ENCODE data around the gene CLEC10A.
A peak's percentile ranks its signal among the peaks of the same experiment; 100 is the strongest.

Gene CLEC10A

DNA sequence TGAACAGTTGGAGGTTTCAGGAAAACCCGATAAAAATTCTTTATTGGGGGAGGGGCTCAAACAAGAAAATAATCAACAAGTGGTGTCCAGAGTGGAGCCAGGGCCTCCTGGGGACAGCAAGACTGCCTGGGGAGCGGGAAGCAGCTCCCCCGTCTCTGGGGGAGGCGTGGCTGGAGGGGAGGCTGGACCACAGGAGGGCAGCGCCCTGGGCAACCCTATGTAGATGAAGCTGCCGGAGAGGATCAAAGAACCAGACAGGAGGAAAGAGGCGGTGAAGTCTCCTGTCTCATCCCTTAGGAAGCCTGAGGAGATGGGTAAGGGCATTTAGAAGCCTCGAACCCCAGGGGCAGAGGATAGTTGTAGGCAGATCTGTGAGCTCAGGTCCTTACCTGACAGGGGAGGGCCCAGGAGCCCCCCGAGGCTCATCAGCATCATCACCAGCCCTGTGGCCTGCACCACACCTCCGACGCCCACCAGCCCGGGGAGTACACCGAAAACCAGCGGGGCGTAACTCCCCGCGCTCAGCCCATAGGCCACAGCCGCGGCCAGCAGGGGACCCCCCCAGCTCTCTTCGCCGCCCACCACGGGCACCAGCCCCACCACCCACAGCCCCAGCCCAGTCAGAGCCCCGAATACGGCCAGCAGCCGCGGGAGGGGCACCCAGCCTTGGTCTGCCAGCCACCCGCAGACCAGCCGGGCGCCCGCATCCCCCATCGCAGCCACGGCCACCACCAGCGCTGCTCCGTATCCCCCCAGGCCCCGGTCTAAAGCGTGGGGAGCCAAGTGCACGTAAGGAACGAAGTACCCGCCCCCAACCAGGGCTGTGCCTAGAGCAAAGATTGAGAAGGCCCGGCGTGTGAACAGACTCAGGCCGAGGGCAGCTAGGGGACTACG lies 38.2 kb downstream of the CLEC10A start:
- peak overlapping the region; percentile 3; the same call in 1 of the 2 replicates for H3K4me3 ChIP-seq (replicated peaks; ENCODE audit: low read depth, low read length)
- TF ChIP-seq, protein P1, sequence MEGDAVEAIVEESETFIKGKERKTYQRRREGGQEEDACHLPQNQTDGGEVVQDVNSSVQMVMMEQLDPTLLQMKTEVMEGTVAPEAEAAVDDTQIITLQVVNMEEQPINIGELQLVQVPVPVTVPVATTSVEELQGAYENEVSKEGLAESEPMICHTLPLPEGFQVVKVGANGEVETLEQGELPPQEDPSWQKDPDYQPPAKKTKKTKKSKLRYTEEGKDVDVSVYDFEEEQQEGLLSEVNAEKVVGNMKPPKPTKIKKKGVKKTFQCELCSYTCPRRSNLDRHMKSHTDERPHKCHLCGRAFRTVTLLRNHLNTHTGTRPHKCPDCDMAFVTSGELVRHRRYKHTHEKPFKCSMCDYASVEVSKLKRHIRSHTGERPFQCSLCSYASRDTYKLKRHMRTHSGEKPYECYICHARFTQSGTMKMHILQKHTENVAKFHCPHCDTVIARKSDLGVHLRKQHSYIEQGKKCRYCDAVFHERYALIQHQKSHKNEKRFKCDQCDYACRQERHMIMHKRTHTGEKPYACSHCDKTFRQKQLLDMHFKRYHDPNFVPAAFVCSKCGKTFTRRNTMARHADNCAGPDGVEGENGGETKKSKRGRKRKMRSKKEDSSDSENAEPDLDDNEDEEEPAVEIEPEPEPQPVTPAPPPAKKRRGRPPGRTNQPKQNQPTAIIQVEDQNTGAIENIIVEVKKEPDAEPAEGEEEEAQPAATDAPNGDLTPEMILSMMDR (IDR thresholded peaks at IDR 0.05; ENCODE audit: insufficient read depth, low read length, poor library complexity, severe bottlenecking) = no peak
- peaks cover 1% of the 10 kb centered on the region for H3K36me3 ChIP-seq (ENCODE audit: control insufficient read depth, insufficient read depth, low read length)
- H3K27me3 ChIP-seq (replicated peaks; ENCODE audit: control insufficient read depth, insufficient read depth, low read length) = no peaks in the 10 kb centered on the region; the same call in 1 of the 2 replicates
- no peak for DNase-seq (ENCODE audit: extremely low read depth, insufficient read length)

DNA sequence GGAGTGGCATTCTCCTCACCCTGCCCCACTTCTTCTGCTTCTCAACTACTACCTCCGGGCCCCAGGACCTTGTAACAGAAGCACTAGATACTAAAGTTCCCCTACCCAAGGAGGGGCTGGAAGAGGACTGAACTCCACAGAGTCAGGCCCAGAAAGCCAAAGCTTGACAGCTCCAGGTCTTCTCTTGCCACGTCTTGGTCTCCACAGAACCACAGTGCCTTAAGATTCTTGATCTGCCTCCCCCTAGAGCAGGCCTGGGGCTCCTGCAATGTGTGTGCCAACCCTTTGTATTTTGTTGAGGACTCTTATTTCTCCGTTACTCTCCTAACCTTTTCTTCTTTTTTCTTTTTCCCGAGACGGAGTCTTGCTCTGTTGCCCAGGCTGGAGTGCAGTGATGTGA lies 40.2 kb downstream of the CLEC10A start:
- TF ChIP-seq, protein P1 (IDR thresholded peaks at IDR 0.05; ENCODE audit: insufficient read depth, low read length, poor library complexity, severe bottlenecking) = no peak
- peaks cover 1% of the 10 kb centered on the region for H3K36me3 ChIP-seq (ENCODE audit: control insufficient read depth, insufficient read depth, low read length)
- H3K4me3 ChIP-seq (replicated peaks; ENCODE audit: low read depth, low read length) = no peak overlapping the region
- DNase-seq (ENCODE audit: extremely low read depth, insufficient read length) = no peak
- no peaks in the 10 kb centered on the region; the same call in 1 of the 2 replicates for H3K27me3 ChIP-seq (replicated peaks; ENCODE audit: control insufficient read depth, insufficient read depth, low read length)

DNA sequence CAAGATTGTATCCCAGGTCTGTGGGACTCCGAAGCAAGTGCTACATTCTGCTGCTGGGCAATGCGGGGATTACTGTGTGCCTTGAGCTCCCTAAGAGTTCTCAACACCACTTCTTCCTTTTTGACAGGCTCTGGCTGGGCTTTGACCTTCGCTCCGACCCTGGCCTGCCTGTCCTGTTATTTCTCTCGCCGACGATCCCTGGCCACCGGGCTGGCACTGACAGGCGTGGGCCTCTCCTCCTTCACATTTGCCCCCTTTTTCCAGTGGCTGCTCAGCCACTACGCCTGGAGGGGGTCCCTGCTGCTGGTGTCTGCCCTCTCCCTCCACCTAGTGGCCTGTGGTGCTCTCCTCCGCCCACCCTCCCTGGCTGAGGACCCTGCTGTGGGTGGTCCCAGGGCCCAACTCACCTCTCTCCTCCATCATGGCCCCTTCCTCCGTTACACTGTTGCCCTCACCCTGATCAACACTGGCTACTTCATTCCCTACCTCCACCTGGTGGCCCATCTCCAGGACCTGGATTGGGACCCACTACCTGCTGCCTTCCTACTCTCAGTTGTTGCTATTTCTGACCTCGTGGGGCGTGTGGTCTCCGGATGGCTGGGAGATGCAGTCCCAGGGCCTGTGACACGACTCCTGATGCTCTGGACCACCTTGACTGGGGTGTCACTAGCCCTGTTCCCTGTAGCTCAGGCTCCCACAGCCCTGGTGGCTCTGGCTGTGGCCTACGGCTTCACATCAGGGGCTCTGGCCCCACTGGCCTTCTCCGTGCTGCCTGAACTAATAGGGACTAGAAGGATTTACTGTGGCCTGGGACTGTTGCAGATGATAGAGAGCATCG lies 41.8 kb downstream of the CLEC10A start:
- H3K36me3 ChIP-seq (ENCODE audit: control insufficient read depth, insufficient read depth, low read length) = peaks cover 1% of the 10 kb centered on the region
- DNase-seq (ENCODE audit: extremely low read depth, insufficient read length) = no peak
- TF ChIP-seq, protein P1 (IDR thresholded peaks at IDR 0.05; ENCODE audit: insufficient read depth, low read length, poor library complexity, severe bottlenecking) = no peak
- H3K27me3 ChIP-seq (replicated peaks; ENCODE audit: control insufficient read depth, insufficient read depth, low read length) = no peaks in the 10 kb centered on the region; the same call in 1 of the 2 replicates
- no peak overlapping the region for H3K4me3 ChIP-seq (replicated peaks; ENCODE audit: low read depth, low read length)

DNA sequence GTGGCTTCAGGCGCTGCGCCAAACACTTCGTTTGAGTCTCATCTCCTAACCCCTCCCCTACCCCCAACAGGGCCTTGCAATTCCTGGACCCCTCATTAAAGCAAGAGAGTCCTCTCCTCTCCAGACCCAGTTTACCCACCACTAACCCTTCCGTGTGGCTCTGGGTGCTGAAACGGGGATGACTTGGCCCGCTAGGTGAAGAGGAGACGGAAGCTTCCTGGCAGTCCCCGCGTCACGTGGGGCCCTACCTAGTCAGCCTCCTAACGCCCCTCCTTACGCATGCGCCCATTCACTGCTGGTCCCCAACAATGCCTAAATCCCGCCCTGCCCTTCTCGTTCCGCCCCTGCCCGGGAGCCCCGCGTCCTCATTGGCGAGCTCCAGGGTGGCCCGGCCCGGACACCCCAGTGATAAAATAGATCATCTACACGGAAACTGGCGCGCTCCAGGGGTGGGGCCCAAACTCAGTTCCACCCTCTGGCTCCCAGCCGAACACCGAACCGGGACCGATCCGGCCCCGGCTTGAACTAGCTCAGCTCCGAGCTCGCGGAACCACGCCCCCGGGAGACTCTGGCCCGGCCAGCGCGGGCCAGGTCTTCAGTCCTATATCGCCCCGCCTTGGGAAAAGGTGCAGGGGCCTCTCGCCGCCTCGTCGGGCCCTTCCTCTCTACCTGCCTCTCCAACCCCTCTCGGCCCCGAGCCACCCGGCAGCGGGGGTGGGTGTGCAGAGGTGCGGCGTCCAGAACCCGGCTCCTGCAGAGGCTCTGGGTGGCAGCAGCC lies 44.3 kb downstream of the CLEC10A start, which contains the start of gene SLC16A13:
Gene SLC16A13 (plus strand): TSS at position 425 of the 778 bp plus-strand sequence. CDS start 368 bp downstream, outside the sequence.
- Histone ChIP-seq H3K27me3 (replicated peaks; ENCODE audit: control insufficient read depth, insufficient read depth, low read length) (no peaks in the 10 kb centered on the region), H3K4me3 (replicated peaks; ENCODE audit: low read depth, low read length) (peak within 1 kb of the TSS; percentile 67), H3K36me3 (ENCODE audit: control insufficient read depth, insufficient read depth, low read length) (peaks cover 1% of the 10 kb centered on the region)
- TF ChIP-seq, protein P1 (IDR thresholded peaks at IDR 0.05; ENCODE audit: insufficient read depth, low read length, poor library complexity, severe bottlenecking) = no peak
- DNase-seq (ENCODE audit: extremely low read depth, insufficient read length) = peak; percentile 96

DNA sequence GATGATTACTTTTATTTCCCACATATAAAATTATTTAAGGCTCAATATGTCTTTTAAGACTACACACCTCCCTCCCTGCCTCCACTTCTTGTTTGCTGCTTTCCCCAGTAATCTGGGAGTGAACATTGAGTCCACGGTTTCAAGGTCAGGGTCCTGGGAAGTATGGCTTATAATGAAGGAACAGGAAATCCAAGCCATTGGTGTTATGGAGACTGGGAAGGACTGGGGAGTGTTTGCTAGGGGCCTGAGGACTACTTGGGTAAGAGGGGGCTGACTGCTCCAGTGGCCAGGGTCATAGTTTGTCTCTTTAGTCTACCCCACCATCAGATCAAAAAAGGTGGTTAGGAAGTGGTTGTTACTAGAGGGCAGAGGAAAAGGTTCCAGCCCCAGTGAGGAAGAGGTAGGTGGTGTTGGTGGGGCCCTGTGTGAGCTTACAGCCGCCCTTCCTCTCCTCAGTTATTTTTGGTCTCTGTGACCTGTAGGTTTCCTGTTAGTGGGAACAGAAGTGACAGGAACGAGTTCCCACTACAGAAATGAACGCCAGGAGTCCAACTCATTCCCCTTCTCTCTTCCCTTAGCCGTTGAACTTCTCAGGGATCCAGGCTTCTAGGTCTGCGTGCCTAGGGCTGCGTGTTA lies 45.0 kb downstream of the CLEC10A start:
- H3K4me3 ChIP-seq (replicated peaks; ENCODE audit: low read depth, low read length) = peak overlapping the region; percentile 67
- TF ChIP-seq, protein P1 (IDR thresholded peaks at IDR 0.05; ENCODE audit: insufficient read depth, low read length, poor library complexity, severe bottlenecking) = no peak
- peaks cover 1% of the 10 kb centered on the region for H3K36me3 ChIP-seq (ENCODE audit: control insufficient read depth, insufficient read depth, low read length)
- no peak for DNase-seq (ENCODE audit: extremely low read depth, insufficient read length)
- no peaks in the 10 kb centered on the region for H3K27me3 ChIP-seq (replicated peaks; ENCODE audit: control insufficient read depth, insufficient read depth, low read length)
